ENCODE results near the gene FTHL17. TPM values are rescaled to one million over a fixed set of nuclear protein-coding genes. Genes with fewer than 3 reads are reported as not detected.

The FTHL17 gene
- not detected for total RNA-seq

- Histone ChIP-seq H3K36me3 (no peaks in the 10 kb centered on the region), H3K27ac (no peak within 1 kb of the TSS), H3K27me3 (replicated peaks; ENCODE audit: insufficient read depth) (no peaks in the 10 kb centered on the region), H3K4me1 (ENCODE audit: control insufficient read depth in 1 of 2, low read depth in 2 of 2) (no peaks in the 10 kb centered on the region), H3K9me3 (no peaks in the 10 kb centered on the region), H3K4me3 (no peak within 1 kb of the TSS)
- ATAC-seq (ENCODE audit: insufficient number of reproducible peaks, low FRiP score, low read depth) (no peak), DNase-seq (ENCODE audit: low spot score) (no peak)
- no peak for TF ChIP-seq CTCF (IDR thresholded peaks at IDR 0.05)
These were observed at the start of gene FTHL17 for GRCh38 chrX:31071725-31072124. FTHL17 (minus strand) TSS chrX:31072041; CDS start chrX:31071953, 88 bp downstream.

GRCh38 chrX:31117266-31117665 lies 45.4 kb upstream of the FTHL17 start:
- H3K4me1 ChIP-seq (ENCODE audit: control insufficient read depth in 1 of 2, low read depth in 2 of 2): peaks cover 4 to 11% of the 10 kb centered on the region in 2 donors
- no peaks in the 10 kb centered on the region for H3K36me3 ChIP-seq
- no peaks in the 10 kb centered on the region for H3K9me3 ChIP-seq
- DNase-seq (ENCODE audit: low spot score) (no peak), ATAC-seq (ENCODE audit: insufficient number of reproducible peaks, low FRiP score, low read depth) (no peak)
- TF ChIP-seq CTCF (IDR thresholded peaks at IDR 0.05): no peak
- no peak overlapping the region for H3K27ac ChIP-seq
- no peak overlapping the region for H3K4me3 ChIP-seq
- H3K27me3 ChIP-seq (replicated peaks; ENCODE audit: insufficient read depth): no peaks in the 10 kb centered on the region

GRCh38 chrX:31115398-31115797 lies 43.6 kb upstream of the FTHL17 start:
- Histone ChIP-seq H3K27me3 (replicated peaks; ENCODE audit: insufficient read depth) (no peaks in the 10 kb centered on the region), H3K9me3 (no peaks in the 10 kb centered on the region), H3K36me3 (no peaks in the 10 kb centered on the region), H3K4me1 (ENCODE audit: control insufficient read depth in 1 of 2, low read depth in 2 of 2) (peaks cover 4 to 11% of the 10 kb centered on the region in 2 donors), H3K27ac (no peak overlapping the region), H3K4me3 (no peak overlapping the region)
- ATAC-seq (ENCODE audit: insufficient number of reproducible peaks, low FRiP score, low read depth) (no peak), DNase-seq (ENCODE audit: low spot score) (no peak)
- no peak for TF ChIP-seq CTCF (IDR thresholded peaks at IDR 0.05)

GRCh38 chrX:31114858-31115257 lies 43.0 kb upstream of the FTHL17 start:
- TF ChIP-seq CTCF (IDR thresholded peaks at IDR 0.05): no peak
- ATAC-seq (ENCODE audit: insufficient number of reproducible peaks, low FRiP score, low read depth): no peak

GRCh38 chrX:31112226-31112999 lies 40.6 kb upstream of the FTHL17 start:
- Histone ChIP-seq H3K4me1 (ENCODE audit: control insufficient read depth in 1 of 2, low read depth in 2 of 2) (peaks cover 4 to 11% of the 10 kb centered on the region in 2 donors), H3K27ac (no peak overlapping the region), H3K27me3 (replicated peaks; ENCODE audit: insufficient read depth) (no peaks in the 10 kb centered on the region), H3K9me3 (no peaks in the 10 kb centered on the region), H3K4me3 (no peak overlapping the region), H3K36me3 (no peaks in the 10 kb centered on the region)
- DNase-seq (ENCODE audit: low spot score) (no peak), ATAC-seq (ENCODE audit: insufficient number of reproducible peaks, low FRiP score, low read depth) (no peak)
- no peak for TF ChIP-seq CTCF (IDR thresholded peaks at IDR 0.05)

More at GRCh38 chrX:31114858-31115257, 43.0 kb upstream of the FTHL17 start:
- H3K36me3 ChIP-seq: no peaks in the 10 kb centered on the region
- no peaks in the 10 kb centered on the region for H3K9me3 ChIP-seq
- no peak for DNase-seq (ENCODE audit: low spot score)
- H3K27ac ChIP-seq: no peak overlapping the region
- H3K27me3 ChIP-seq (replicated peaks; ENCODE audit: insufficient read depth): no peaks in the 10 kb centered on the region
- H3K4me1 ChIP-seq (ENCODE audit: control insufficient read depth in 1 of 2, low read depth in 2 of 2): peaks cover 4 to 11% of the 10 kb centered on the region in 2 donors
- no peak overlapping the region for H3K4me3 ChIP-seq
